Right ventricle myocardium inferior (tissue), 1 donor: ENCODE results near the gene S100B. TPM values are rescaled to one million over a fixed set of nuclear protein-coding genes. Genes with fewer than 3 reads are reported as not detected.
"Not testable (repeated sequence)": the region's sequence is repeated elsewhere in the genome, so short reads cannot be mapped to it uniquely, and the experiment has no call there.

Experiments used
- ATAC-seq: fragments of 200-7000 bp; cut with Tn5 transposase; one replicate; pipeline ENCODE4 v1.9.1; 2020; ENCODE audit warnings: mild to moderate bottlenecking, moderate library complexity
- DNase-seq: peaks from one replicate; pipeline ENCODE4 v3.0.0; 2021; ENCODE audit errors: missing footprints
- intact Hi-C: fragments of 100-400 bp; cut with DNase I; formaldehyde crosslinking; loops from one replicate; pipeline ENCODE4 v1.11.0; 2022
- total RNA-seq: library from RNA; stranded (reverse); fragmentation: NEBNext Ultra II Directional; extraction: Animal tissue kit (Norgen Biotek cat#: 25700); gene quantifications from one replicate; pipeline ENCODE4 v1.2.1, GENCODE V29; 2021
- donor health status: DM: no; HTN: yes; CAD: no; lungs with severe emphysema.

S100B gene
- total RNA-seq, 1 donor from 2014 or later, result 8.3 TPM

GRCh38 chr21:46633566-46633965 lies 28.7 kb upstream of the S100B start:
- DNase-seq (no peak), ATAC-seq (no peak)
- intact Hi-C loops, result no loop called here

GRCh38 chr21:46630915-46631314 lies 26.0 kb upstream of the S100B start:
- ATAC-seq, intact Hi-C loops, DNase-seq: not testable (repeated sequence)

GRCh38 chr21:46628868-46629267 lies 24.0 kb upstream of the S100B start:
- DNase-seq (no peak), ATAC-seq (no peak)
- intact Hi-C loops, result no loop called here

- DNase-seq (no peak), ATAC-seq (no peak)
Measured at GRCh38 chr21:46627726-46628125, 22.8 kb upstream of the S100B start.

GRCh38 chr21:46626975-46627501 lies 22.2 kb upstream of the S100B start:
- intact Hi-C loops, result no loop called here
- no peak for ATAC-seq
- no peak for DNase-seq

More at GRCh38 chr21:46627726-46628125, 22.8 kb upstream of the S100B start:
- intact Hi-C loops, result no loop called here

GRCh38 chr21:46626536-46626935 lies 21.7 kb upstream of the S100B start:
- no peak for ATAC-seq
- no peak for DNase-seq
- intact Hi-C loops, result no loop called here

GRCh38 chr21:46625759-46626158 lies 20.9 kb upstream of the S100B start:
- ATAC-seq, result no peak
- intact Hi-C loops, result no loop called here

GRCh38 chr21:46624050-46624449 lies 19.2 kb upstream of the S100B start:
- DNase-seq (no peak), ATAC-seq (no peak)
- intact Hi-C loops, result no loop called here

More at GRCh38 chr21:46625759-46626158, 20.9 kb upstream of the S100B start:
- DNase-seq, result no peak

GRCh38 chr21:46622226-46622625 lies 17.3 kb upstream of the S100B start:
- ATAC-seq, result peak; percentile 85
- DNase-seq, result peak; percentile 80
- intact Hi-C loops, result no loop called here

- ATAC-seq, result no peak
- intact Hi-C loops, result no loop called here
Measured at GRCh38 chr21:46621457-46622182, 16.7 kb upstream of the S100B start.

GRCh38 chr21:46620846-46621245 lies 16.0 kb upstream of the S100B start:
- no peak for ATAC-seq

More at GRCh38 chr21:46621457-46622182, 16.7 kb upstream of the S100B start:
- DNase-seq, result no peak

GRCh38 chr21:46619846-46620245 lies 15.0 kb upstream of the S100B start:
- no peak for DNase-seq
- intact Hi-C loops, result no loop called here
- ATAC-seq, result no peak

More at GRCh38 chr21:46620846-46621245, 16.0 kb upstream of the S100B start:
- no peak for DNase-seq
- intact Hi-C loops, result no loop called here

- DNase-seq (no peak), ATAC-seq (no peak)
- intact Hi-C loops, result no loop called here
Measured at GRCh38 chr21:46618738-46619379, 14.0 kb upstream of the S100B start.

GRCh38 chr21:46617267-46618051 lies 12.6 kb upstream of the S100B start:
- intact Hi-C loops, result no loop called here
- DNase-seq (no peak), ATAC-seq (no peak)

GRCh38 chr21:46616656-46617055 lies 11.8 kb upstream of the S100B start:
- intact Hi-C loops, result no loop called here
- no peak for DNase-seq
- ATAC-seq, result no peak

- intact Hi-C loops, result no loop called here
- ATAC-seq (no peak), DNase-seq (no peak)
Measured at GRCh38 chr21:46616050-46616449, 11.2 kb upstream of the S100B start.

- no peak for ATAC-seq
- intact Hi-C loops, result no loop called here
Measured at GRCh38 chr21:46613391-46613790, 8.5 kb upstream of the S100B start.

GRCh38 chr21:46610018-46610701 lies 5.3 kb upstream of the S100B start:
- intact Hi-C loops, result no loop called here
- DNase-seq (no peak), ATAC-seq (no peak)

More at GRCh38 chr21:46613391-46613790, 8.5 kb upstream of the S100B start:
- no peak for DNase-seq

GRCh38 chr21:46608672-46609111 lies 3.8 kb upstream of the S100B start:
- no peak for ATAC-seq
- DNase-seq, result no peak
- intact Hi-C loops, result no loop called here
